ENCODE results near the gene SMAD1.

GRCh38 chr4:145513020-145513621, 31.5 kb downstream of the SMAD1 start:
- TF ChIP-seq CTCF (conservative IDR thresholded peaks at IDR 0.05; ENCODE audit: low read length) (no peak), EZH2phosphoT487 (IDR thresholded peaks at IDR 0.05; ENCODE audit: borderline replicate concordance) (no peak)
